HEK293 (cell line): ENCODE data around the gene SERPINE2.

ENCODE experiments used
- ZFHX2 ChIP-seq: fragments of 450-650 bp; formaldehyde crosslinking; conservative IDR thresholded peaks from 2 replicates; pipeline ENCODE4 v1.5.1; 2016; ENCODE audit warnings: missing biosample characterization, missing genetic modification characterization
- ZNF121 ChIP-seq: fragments of 450-650 bp; formaldehyde crosslinking; IDR thresholded peaks from 2 replicates; pipeline ENCODE4 v1.5.1; 2016; ENCODE audit warnings: missing biosample characterization, missing genetic modification characterization

- no peak for TF ChIP-seq ZFHX2 (tag by site-specific recombination)
- no peak for TF ChIP-seq ZNF121
Observed at GRCh38 chr2:224046752-224047151, 7.7 kb upstream of the SERPINE2 start.
